Sciatic nerve (tissue), 2 donors: ENCODE results near the gene DIAPH2. TPM values are rescaled to one million over a fixed set of nuclear protein-coding genes. Genes with fewer than 3 reads are reported as not detected.

Experiments
- ATAC-seq: fragments of 200-7000 bp; cut with Tn5 transposase; one replicate; pipeline ENCODE4 v1.9.1; 2020; ENCODE audit warnings: mild to moderate bottlenecking, moderate library complexity
- DNase-seq: peaks from one replicate; pipeline ENCODE4 v3.0.0-alpha.2; 2020; ENCODE audit warnings: low spot score
- intact Hi-C: fragments of 100-400 bp; cut with DNase I; formaldehyde crosslinking; loops from one replicate; pipeline ENCODE4 v1.14.2; 2022
- total RNA-seq: library from RNA; stranded (reverse); fragmentation: NEBNext Ultra II Directional; extraction: Animal tissue kit (Norgen Biotek cat#: 25700); gene quantifications from one replicate; pipeline ENCODE4 v1.2.1, GENCODE V29; 2021
- donor health status: DM: no; HTN: no; CAD: no.
- donor health status: DM: no; HTN: no; CAD: no.

The DIAPH2 gene
- total RNA-seq = 34.5 TPM

DNA sequence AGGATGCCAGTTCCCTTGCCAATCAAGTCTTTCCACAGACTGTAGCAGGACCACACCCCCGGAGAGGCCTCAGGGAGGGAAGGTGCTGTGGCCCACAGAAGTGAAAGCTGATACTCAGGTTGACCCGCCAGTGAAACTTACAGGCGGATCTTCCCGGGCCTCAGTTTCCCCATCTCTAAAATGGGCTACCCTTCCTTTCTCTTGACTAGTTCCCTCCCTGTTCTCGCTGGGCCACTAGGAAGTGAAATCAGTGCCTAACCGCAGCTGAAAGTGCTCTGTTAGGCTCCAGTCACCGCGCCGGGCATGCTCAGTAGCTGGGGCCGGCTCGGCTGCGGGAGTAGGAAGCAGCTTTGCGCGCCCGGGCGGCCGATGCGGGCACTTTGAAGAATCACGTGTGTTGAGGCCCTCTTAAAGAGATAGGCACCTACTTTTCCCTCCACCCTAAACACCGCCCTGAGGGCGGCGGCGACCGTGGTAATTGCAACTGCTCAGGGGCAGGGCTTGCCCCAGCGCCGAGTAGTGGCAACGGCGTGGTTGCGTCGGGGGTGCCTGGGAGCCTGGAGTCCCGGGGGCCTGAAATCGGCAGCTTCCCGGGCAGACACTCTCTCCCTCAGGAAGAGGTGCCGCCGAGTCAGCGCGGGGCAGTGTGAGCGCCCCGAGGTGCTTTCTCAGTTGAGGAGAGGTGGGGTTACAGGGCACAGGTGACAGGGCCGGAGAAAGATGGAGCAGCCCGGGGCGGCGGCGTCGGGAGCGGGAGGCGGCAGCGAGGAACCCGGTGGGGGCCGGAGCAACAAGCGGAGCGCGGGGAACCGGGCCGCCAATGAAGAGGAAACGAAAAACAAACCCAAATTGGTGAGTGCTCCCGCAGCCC lies at the start of gene DIAPH2:
TSS of gene DIAPH2 (plus strand) at position 504 of the 871 bp plus-strand sequence.
- intact Hi-C loops = no loop called here
- DNase-seq = peak; percentile 79
- peak; percentile 91 for ATAC-seq

DNA sequence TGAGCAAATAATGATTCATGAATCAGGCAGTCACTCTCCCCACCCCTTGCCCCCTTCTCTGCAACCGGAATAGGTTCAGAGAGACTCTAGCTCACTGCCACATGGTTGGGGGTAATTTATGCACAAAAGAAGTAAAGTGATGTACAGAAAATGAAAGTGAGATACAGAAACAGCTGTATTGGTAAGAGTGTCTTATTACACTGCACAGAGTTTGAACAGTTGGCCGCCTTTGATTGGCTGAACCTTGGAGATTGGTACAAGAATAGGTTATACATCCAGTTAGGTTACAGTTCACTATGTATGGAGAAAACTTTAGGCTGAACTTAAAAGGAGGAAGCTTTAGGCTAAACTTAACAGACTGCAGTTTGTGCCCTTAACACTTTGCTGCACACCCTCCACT lies 34.6 kb upstream of the DIAPH2 start:
- DNase-seq (no peak), ATAC-seq (no peak)
- intact Hi-C loops = no loop called here

DNA sequence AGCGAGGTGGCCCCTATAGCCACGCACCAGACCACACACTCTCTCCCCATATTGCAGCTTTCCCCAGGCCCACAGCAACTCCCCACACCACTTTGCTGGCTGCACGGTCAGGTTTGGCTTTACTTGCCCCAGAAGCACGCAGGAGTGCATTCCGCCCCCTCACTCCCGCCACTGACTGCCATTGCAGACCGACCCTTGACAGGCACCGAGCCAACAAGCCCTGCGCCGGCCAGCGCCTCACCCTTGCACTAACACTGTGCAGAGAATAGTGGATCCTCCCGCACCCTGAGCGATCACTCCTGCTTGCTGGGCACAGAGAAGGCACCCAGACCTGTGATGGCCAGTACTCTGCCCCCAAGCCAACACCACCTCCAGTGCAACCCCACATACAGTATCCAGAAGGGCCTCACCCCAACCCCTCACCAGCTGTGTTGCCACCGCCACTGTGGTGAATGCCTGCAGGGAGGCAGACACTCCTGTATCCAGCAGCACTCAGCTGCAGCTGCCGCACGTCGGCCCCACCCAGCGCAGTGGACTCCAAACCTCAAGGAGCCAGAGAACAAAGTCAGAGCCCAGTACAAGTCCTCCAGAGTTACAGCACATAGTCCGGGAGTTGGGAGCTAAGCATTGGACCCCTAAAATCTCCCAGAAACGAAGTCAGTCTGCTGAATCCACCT lies 28.6 kb upstream of the DIAPH2 start:
- DNase-seq = no peak
- intact Hi-C loops = no loop called here
- ATAC-seq = no peak

DNA sequence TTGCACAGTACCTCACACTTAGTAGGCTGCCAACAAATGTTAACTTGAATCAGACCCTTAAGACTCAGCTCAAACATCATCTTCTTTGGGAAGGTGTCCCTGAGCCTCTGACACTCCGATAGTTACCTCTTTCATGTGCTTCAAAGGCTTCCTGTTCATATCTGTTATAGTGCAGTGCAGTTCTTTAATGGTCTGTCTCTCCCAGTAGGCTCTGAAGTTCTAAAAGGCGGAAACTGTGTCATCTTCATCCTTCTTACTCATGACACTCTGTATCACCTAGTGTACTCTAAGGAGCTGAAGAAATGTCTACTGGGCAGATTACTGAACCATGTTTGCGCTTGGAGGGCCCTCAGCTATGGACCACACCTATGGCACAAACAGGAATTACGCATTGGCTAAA lies 2.1 kb upstream of the DIAPH2 start:
- intact Hi-C loops = no loop called here
- ATAC-seq (no peak), DNase-seq (no peak)

DNA sequence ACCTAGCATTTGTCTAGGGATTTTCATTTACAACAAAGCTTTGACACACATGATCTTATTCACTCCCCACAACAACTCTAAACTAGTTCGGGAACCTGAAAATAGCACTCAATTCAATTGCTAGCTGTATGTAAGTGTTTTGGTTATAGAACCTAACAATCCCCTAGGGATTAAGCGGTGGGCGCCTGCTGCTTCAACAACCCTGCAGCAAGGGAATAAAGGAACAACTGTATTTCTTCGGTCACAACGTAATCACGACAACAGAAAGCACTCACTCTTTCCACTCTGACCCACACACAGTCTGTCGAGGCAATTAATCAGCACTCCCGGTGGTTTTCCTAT lies 674 bp upstream of the DIAPH2 start:
- ATAC-seq = no peak
- intact Hi-C loops = no loop called here
- no peak for DNase-seq

DNA sequence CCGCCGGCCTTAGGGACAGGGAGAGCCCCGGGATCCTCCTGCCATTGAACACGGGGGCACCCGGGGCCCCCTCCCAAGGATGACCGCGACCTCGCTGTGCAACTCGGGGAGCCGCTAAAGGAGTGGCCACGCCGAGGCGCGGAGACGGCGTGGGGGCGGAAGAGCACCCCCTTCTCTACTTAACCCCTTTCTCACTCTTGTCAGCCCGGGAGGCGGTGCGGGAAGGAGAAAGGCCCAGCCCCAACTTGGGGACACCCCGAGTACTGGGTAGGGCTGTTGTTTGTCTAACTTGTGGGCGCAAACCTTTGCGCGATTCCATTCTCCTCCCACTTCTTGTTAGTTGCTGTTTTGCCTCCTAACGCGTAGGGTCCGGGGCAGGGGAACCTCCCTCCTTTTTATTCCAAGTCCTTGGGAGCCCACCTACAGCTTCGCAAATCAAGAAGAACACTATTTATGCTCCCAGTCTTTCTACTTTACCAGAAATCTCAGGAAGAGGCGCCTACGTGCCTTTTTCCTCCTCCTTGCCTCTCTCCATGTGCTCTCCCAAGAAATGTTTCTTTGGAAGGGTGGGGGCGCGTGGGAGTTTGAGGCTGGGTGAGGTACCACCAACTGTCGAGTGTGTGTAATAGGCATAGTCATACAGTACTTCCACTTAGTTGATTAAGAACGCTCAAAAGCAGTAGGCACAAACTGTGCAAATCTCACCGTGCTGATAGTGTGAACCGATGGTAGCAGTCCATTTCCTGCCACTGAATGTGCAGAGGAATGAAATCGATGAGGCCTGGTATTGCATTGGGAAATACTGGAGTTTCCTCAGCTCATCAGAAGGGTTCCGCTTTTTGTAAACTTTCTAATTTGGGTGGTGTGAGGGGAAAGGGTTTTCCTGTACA lies 813 bp downstream of the DIAPH2 start:
- peak; percentile 70 for ATAC-seq
- DNase-seq = peak; percentile 56
- intact Hi-C loops = no loop called here

DNA sequence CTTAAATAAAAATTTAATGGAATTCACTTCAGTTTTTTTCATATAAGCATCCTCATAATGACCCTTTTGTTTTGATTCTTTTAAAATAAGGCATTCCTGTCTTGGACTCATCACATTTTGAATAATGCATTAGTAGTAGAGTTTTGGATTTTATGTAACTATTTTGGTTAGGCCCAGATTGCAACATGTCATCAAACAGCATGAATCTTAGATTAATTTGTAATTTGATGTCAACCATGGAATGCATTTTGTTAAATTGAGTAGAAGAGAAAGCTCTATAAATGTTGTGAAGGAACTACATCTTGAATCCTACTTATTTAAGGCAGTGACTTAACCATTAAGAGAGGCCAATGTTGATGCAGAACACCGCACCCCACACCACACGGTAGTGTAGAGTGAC lies 3.1 kb downstream of the DIAPH2 start:
- no peak for ATAC-seq
- no peak for DNase-seq
- intact Hi-C loops = no loop called here

DNA sequence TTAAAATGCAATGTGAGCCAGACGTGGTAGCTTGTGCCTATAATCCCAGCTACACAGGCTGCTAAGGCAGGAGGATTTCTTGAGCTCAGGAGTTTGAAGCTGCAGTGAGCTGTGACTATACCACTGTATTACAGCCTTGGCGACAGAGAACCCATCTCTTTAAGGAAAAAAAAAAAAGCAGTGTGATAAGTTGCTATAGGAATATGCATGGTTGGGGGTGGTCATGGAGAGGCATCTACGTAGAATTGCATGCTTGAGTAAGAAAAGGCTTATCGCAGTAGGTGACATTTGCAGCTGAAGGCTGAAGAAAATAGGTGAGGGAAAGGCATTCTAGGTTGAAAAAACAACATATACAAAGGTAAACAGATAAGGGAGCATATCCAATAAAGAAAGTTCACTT lies 4.1 kb downstream of the DIAPH2 start:
- DNase-seq (no peak), ATAC-seq (no peak)
- intact Hi-C loops = no loop called here

DNA sequence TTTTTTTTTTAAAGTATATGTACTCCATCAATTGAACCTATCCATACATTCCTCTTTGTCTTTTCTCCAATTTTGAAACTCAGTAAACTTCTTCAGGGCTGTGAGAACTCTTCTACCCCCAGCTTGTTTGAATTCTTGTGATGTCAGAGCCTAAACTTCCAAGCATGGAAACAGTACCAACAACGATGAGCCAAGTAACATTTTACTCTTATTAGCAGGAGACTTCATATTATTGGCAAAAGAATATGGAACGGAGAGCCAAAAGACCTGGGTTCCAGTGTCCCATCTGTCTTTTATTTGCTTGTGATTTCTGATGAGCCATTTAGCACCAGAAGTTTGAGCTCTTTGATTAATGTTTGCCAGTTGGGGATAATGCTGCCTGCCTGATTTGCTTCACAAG lies 5.3 kb downstream of the DIAPH2 start:
- no peak for ATAC-seq
- no peak for DNase-seq
- intact Hi-C loops = no loop called here

DNA sequence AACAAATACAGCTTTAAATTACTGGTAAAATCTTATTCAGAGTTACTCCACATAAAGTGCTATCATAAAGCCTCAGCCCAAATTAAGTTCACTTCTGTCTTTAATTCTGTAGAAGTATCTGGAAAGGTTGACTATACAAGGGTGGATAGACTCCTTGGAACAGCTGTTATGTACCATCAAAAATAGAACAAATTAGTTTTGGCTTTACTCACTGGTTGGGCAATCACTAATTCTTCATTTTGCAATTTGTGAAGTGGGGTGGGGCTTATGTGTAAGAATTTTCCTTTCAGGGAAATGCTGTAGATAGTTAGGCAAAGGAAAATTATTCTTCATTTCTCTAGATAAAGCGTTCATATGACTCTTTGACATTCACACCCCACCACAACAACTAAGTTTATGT lies 7.8 kb downstream of the DIAPH2 start:
- ATAC-seq = peak; percentile 77
- no peak for DNase-seq
- intact Hi-C loops = no loop called here

DNA sequence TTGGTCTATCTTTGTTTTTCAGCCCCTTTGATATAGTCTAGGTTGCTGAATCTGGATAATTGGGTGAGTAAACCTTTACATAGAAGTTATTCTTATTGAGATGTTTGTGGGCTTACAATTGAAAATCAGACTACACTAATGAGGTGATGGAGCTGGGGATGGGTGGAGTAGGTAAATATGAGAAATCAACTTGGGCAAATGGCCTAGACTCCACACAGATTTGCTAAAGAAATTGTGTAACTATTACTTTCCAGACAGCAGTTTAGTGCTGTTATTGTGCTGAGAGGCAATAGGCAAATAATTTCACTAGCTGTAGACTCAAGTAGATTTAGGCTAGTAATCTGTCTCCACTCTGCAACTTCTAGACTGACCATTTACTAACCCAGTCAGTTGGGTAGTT lies 8.2 kb downstream of the DIAPH2 start:
- intact Hi-C loops = no loop called here
- ATAC-seq = peak; percentile 55
- no peak for DNase-seq

DNA sequence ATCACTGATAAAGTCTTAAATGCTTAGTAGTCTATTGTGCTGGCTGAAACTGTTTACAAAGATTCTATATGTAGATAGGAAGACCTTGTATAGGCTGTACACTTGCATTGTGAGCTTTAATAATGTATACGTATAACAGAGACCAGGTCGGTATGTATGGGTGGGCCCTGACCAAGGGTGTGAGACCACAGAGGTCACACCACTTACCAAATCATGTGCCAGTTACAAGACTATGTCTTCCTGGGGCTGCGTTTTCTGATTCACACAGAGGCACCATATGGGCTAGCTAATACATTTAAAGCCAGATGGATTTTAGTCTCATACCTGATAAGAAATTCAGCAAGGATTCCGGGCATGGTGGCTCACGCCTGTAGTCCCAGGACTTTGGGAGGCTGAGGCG lies 8.8 kb downstream of the DIAPH2 start:
- intact Hi-C loops = no loop called here
- ATAC-seq = no peak

DNA sequence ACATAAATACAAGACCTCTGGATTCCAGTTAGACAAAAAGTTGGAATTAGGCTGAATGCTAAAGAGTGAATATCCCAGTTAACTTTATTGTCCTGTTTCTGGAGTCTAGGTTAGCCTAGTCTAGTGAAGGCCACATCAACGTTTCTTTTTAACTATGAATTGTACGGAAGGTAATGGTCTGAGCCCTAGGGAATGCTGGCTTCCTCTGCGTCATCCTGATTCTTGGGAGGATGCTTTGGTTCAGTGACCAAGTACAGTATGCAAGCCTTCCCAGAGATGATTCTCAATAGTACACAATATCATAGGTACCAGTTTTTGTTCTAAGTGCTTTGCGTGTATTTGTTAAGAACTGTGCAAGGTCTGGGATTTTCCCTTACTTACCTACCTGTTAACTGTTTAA lies 11.8 kb downstream of the DIAPH2 start:
- intact Hi-C loops = no loop called here
- DNase-seq (no peak), ATAC-seq (no peak)

More for the DNA sequence above, 8.8 kb downstream of the DIAPH2 start:
- no peak for DNase-seq

DNA sequence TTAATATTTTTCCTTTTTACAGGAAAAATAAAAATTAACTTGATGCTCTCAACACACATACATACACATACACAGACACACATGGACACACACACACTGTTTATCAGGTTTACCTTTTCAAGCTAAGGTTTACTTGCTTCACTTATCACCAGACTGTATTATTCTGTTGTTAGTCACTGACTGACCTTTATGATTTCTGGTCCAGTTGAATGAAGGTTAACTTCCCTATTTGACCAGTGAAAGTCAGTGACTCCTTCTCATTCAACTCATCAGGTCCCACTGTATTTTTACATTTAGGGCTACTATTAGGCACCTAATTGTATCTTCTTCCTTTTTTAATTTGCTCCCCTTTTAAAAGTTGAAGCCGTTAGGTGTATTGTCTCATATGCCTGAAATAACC lies 16.0 kb downstream of the DIAPH2 start:
- DNase-seq (no peak), ATAC-seq (no peak)
- intact Hi-C loops = no loop called here

DNA sequence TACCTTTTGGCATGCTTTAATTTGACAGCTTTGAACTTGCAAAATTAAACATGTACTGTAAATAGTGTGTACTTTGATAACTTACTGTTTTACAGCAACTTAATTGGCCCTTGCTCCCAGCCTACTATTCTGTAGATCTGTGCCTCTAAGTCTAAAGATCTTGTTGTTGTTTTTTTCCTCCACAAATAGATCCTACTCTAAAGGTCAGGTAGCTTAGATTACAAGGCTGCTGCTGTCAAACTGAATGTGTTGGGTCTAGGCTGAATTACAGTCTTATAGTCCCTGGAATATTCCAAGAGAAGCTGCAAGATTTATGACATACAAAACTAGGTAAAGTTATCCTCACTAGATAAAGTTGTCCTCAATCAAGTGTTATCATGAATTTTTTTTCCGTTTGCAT lies 18.7 kb downstream of the DIAPH2 start:
- DNase-seq (no peak), ATAC-seq (no peak)
- intact Hi-C loops = no loop called here

DNA sequence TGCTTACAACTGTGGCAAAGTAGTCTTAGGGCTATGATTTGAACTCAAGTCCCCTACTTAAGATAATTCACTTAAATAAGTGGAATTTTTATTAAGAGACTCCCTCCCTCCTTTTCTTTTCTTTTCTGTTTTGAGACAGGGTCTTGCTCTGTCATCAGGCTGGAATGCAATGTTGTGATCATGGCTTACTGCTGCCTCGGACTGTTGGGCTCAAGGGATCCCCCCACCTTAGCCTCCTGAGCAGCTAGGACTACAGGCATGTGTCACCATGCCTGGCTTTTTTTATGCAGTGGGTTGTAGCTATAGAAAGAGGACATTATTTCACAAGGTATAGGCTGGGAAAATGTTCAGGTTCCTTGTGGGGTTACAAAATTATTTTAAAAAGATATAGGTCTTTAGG lies 19.2 kb downstream of the DIAPH2 start:
- ATAC-seq (no peak), DNase-seq (no peak)
- intact Hi-C loops = no loop called here

DNA sequence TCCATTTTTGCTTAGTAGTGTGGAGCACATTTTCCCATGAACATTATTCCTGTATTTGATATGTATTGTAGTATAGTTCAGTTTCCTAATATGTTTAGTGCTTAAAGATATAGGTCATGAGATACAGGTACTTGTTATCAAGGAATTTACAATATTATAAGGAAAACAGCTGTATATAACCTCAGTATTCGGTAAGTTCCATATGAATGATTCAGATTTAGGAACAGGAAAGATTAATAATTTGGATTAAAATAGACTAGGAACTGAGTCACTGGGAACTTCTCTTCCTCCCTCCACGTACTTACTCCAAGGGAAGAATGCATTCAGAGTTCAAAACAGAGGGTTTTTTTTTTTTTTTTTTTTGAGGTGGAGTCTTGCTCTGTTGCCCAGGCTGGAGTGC lies 20.0 kb downstream of the DIAPH2 start:
- intact Hi-C loops = no loop called here
- ATAC-seq = no peak

DNA sequence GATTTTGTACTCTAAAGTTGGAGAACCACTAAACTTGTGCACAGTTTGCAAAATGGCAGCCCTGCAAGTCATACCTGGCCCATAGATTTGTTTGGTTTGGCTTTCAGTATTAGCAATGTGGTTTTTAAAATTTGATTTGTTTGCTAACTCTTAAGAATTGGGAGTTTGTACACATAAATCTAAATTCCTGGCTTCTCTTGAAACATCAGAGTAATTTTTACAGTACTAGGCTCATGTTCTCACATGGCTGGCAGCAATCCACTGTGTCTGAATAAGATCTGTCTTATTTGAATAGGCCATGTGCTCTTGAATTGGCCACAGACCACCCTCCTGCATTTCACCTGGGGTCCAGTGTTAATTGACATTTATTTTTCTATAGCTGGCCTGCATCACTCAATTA lies 21.3 kb downstream of the DIAPH2 start:
- DNase-seq (no peak), ATAC-seq (no peak)
- intact Hi-C loops = no loop called here

More for the DNA sequence above, 20.0 kb downstream of the DIAPH2 start:
- DNase-seq = no peak

DNA sequence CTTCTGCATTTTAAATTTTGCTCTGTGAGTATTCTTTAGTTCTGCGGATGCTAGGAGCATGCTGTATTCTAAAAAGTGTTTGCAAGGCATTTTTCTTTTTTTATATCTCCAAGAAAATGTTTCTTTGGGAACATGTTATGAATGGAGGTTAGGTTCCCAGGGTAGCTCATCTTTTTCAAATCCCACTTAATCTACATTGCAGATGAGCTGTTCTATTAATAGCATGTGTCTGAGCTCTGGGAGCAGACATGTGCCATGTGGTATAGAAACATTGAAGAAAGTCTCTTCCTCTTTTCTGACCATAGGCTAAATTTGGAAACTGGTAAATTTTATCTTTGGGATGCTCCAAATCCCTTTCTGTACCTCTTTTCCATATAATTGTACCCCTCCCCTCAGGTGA lies 23.2 kb downstream of the DIAPH2 start:
- ATAC-seq (no peak), DNase-seq (no peak)
- intact Hi-C loops = no loop called here

DNA sequence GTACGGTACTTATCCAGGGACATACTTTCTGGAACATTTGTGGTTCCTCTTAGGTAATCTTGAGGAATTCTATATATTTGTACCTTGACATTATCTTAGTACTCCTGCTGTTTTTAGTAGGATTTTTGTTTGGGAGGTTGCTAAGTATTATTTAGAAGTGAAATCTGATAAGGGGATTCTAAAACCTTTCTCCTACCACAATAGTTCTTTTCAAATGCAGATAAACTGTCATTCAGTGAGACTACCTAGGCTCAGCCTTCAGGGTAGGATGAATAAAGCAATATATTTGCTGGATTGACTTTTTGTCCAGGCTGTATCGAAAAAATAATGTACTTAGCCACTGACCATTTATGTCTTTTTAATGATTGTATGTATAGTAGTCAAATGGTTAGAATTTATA lies 25.4 kb downstream of the DIAPH2 start:
- DNase-seq (no peak), ATAC-seq (no peak)
- intact Hi-C loops = no loop called here
